CD4-positive, alpha-beta memory T cell (primary cell): Measurements from ENCODE around the gene GH1. TPM values are rescaled to one million over a fixed set of nuclear protein-coding genes. Genes with fewer than 3 reads are reported as not detected.
"Not testable (repeated sequence)": the region's sequence is repeated elsewhere in the genome, so short reads cannot be mapped to it uniquely, and the experiment has no call there.

Experiments
- CTCF ChIA-PET: fragments of 350-600 bp; sonication (Branson Sonifier 250); formaldehyde crosslinking; loops from one replicate; lab custom pipeline; 2021; ENCODE audit warnings: inconsistent platforms; ENCODE audit not compliant: partially characterized antibody; lab: Charles Lee
- POLR2A ChIA-PET: fragments of 350-600 bp; sonication (Branson Sonifier 250); formaldehyde crosslinking; loops from one replicate; lab custom pipeline; 2021; ENCODE audit not compliant: partially characterized antibody; lab: Charles Lee
- DNase-seq, 5 donors: peaks; one replicate each; pipeline versions ENCODE4 v3.0.0 to v3.0.0-alpha.2; 2020 to 2022; ENCODE audit warnings: mixed read lengths in 1 of 5
- H3K27ac ChIP-seq: one replicate; pipeline ENCODE4 v1.7.0; 2013; ENCODE audit warnings: low read depth, low read length
- H3K27me3 ChIP-seq: 2 replicates; pipeline ENCODE4 v1.7.0; 2013; ENCODE audit warnings: mild to moderate bottlenecking, low read length, moderate library complexity; ENCODE audit not compliant: insufficient read depth
- H3K36me3 ChIP-seq: 2 replicates; pipeline ENCODE4 v1.7.0; 2013; ENCODE audit warnings: mild to moderate bottlenecking, low read length, moderate library complexity; ENCODE audit not compliant: insufficient read depth
- H3K4me1 ChIP-seq: 2 replicates; pipeline ENCODE4 v1.7.0; 2013; ENCODE audit warnings: mild to moderate bottlenecking, low read length, moderate library complexity; ENCODE audit not compliant: insufficient read depth
- H3K4me3 ChIP-seq, 2 donors: one replicate each; pipeline ENCODE4 v1.7.0; 2013; ENCODE audit warnings: low read length in 2 of 2, mild to moderate bottlenecking in 1 of 2
- H3K9me3 ChIP-seq, 2 donors: one replicate each; pipeline ENCODE4 v1.7.0; 2013; ENCODE audit warnings: low read length in 2 of 2, control low read depth in 1 of 2; ENCODE audit not compliant: control insufficient read depth in 1 of 2
- H3K27ac Mint-ChIP-seq, 7 donors: one replicate each; pipeline ENCODE4 v1.8.0; 2020 to 2021; ENCODE audit warnings: mixed read lengths in 7 of 7, mild to moderate bottlenecking in 6 of 7, inconsistent platforms in 3 of 7, moderate library complexity in 3 of 7
- H3K27me3 Mint-ChIP-seq, 2 donors: one replicate each; pipeline ENCODE4 v1.8.0; 2020 to 2021; ENCODE audit warnings: mixed read lengths in 2 of 2
- H3K36me3 Mint-ChIP-seq, 2 donors: one replicate each; pipeline ENCODE4 v1.8.0; 2020 to 2021; ENCODE audit warnings: mixed read lengths in 2 of 2, inconsistent platforms in 1 of 2, mild to moderate bottlenecking in 1 of 2
- H3K4me1 Mint-ChIP-seq, 4 donors: one replicate each; pipeline ENCODE4 v1.8.0; 2020 to 2021; ENCODE audit warnings: mixed read lengths in 4 of 4, mild to moderate bottlenecking in 1 of 4
- H3K4me3 Mint-ChIP-seq, 8 donors: one replicate each; pipeline ENCODE4 v1.8.0; 2020 to 2021; ENCODE audit warnings: mixed read lengths in 8 of 8, mild to moderate bottlenecking in 7 of 8, moderate library complexity in 6 of 8, inconsistent platforms in 3 of 8
- H3K9me3 Mint-ChIP-seq, 8 donors: one replicate each; pipeline ENCODE4 v1.8.0; 2020 to 2021; ENCODE audit warnings: mixed read lengths in 8 of 8, mild to moderate bottlenecking in 5 of 8, inconsistent platforms in 3 of 8, moderate library complexity in 1 of 8
- intact Hi-C: fragments of 100-400 bp; cut with micrococcal nuclease; formaldehyde crosslinking; loops from one replicate; pipeline ENCODE4 v1.15.1; 2023
- polyA plus RNA-seq, 2 donors: library from polyadenylated mRNA; unstranded; fragments of 300-500 nt; fragmentation: Illumina TruSeq; gene quantifications; one replicate each; pipeline ENCODE4 v1.2.3, GENCODE V29; 2021
- total RNA-seq, 2 experiments: library from RNA; stranded (reverse); gene quantifications; one replicate each; pipeline ENCODE4 v1.2.3, GENCODE V29; 2021

Gene GH1
- total and polyA plus RNA-seq, 4 experiments from 2014 or later, result not detected

GRCh38 chr17:63869491-63870291 is 48.9 kb downstream of the GH1 start:
- H3K4me3 Mint-ChIP-seq, H3K27ac Mint-ChIP-seq, H3K4me3 ChIP-seq, H3K27ac ChIP-seq, H3K27me3 ChIP-seq, H3K36me3 Mint-ChIP-seq, H3K36me3 ChIP-seq, H3K4me1 Mint-ChIP-seq, H3K4me1 ChIP-seq, POLR2A ChIA-PET, intact Hi-C loops, H3K9me3 ChIP-seq, H3K27me3 Mint-ChIP-seq, H3K9me3 Mint-ChIP-seq, DNase-seq: not testable (repeated sequence)
- CTCF ChIA-PET, result interaction anchor here (0.8 to 1.5 kb wide), 5 partner anchors 9 to 41 kb away, joined by 3 to 5 read pairs (median 3); partner anchors contain the start of gene CSHL1

Other genes starting within 250 kb of the GH1 start
- gene LIMD2, start 218.7 kb downstream of the GH1 start, total RNA-seq, result 100 to 1,000 TPM; 724 to 755 TPM
- 100 to 1,000 TPM; 347 to 569 TPM for gene LIMD2, start 218.7 kb downstream of the GH1 start, polyA plus RNA-seq
- 10 to 100 TPM; 55.6 to 58.3 TPM for gene STRADA, start 177.0 kb downstream of the GH1 start, total RNA-seq
- gene STRADA, start 177.0 kb downstream of the GH1 start, polyA plus RNA-seq, result 10 to 100 TPM; 20.0 to 21.3 TPM
- gene CCDC47, start 145.2 kb downstream of the GH1 start, total RNA-seq, result 10 to 100 TPM; 36.7 to 39.0 TPM
- 10 to 100 TPM; 31.3 to 46.9 TPM for gene CCDC47, start 145.2 kb downstream of the GH1 start, polyA plus RNA-seq
- 100 to 1,000 TPM; 174 to 183 TPM for gene DDX42, start 144.7 kb downstream of the GH1 start, total RNA-seq
- 10 to 100 TPM in 1 of 2 donors, 1 to 10 TPM in 1; 6.9 to 18.4 TPM for gene DDX42, start 144.7 kb downstream of the GH1 start, polyA plus RNA-seq
- gene PSMC5, start 91.4 kb downstream of the GH1 start, total RNA-seq, result 100 to 1,000 TPM; 121 TPM
- gene PSMC5, start 91.4 kb downstream of the GH1 start, polyA plus RNA-seq, result 100 to 1,000 TPM; 188 to 227 TPM
- 10 to 100 TPM; 62.1 to 62.2 TPM for gene FTSJ3, start 91.2 kb downstream of the GH1 start, total RNA-seq
- 10 to 100 TPM; 12.3 to 40.8 TPM for gene FTSJ3, start 91.2 kb downstream of the GH1 start, polyA plus RNA-seq
- 100 to 1,000 TPM; 113 to 114 TPM for gene SMARCD2, start 76.2 kb downstream of the GH1 start, total RNA-seq
- gene SMARCD2, start 76.2 kb downstream of the GH1 start, polyA plus RNA-seq, result 100 to 1,000 TPM in 1 of 2 donors, 10 to 100 TPM in 1; 80.4 to 125 TPM
- not detected for gene CSH2, start 45.2 kb downstream of the GH1 start, total RNA-seq
- gene CSH2, start 45.2 kb downstream of the GH1 start, polyA plus RNA-seq, result not detected
- gene GH2, start 36.9 kb downstream of the GH1 start, total RNA-seq, result not detected
- gene GH2, start 36.9 kb downstream of the GH1 start, polyA plus RNA-seq, result not detected
- gene CSH1, start 22.3 kb downstream of the GH1 start, total RNA-seq, result not detected
- not detected for gene CSH1, start 22.3 kb downstream of the GH1 start, polyA plus RNA-seq
- gene CSHL1, start 7.6 kb downstream of the GH1 start, total RNA-seq, result not detected
- not detected for gene CSHL1, start 7.6 kb downstream of the GH1 start, polyA plus RNA-seq
- 10 to 100 TPM; 16.4 to 17.2 TPM for gene CD79B, start 13.5 kb upstream of the GH1 start, total RNA-seq
- gene CD79B, start 13.5 kb upstream of the GH1 start, polyA plus RNA-seq, result 10 to 100 TPM; 54.4 to 57.2 TPM
- under 1 TPM; 0.17 to 0.30 TPM for gene SCN4A, start 54.1 kb upstream of the GH1 start, total RNA-seq
- not detected for gene SCN4A, start 54.1 kb upstream of the GH1 start, polyA plus RNA-seq
- gene PRR29, start 79.5 kb upstream of the GH1 start, total RNA-seq, result 1 to 10 TPM in 1 of 2 experiments, under 1 TPM in 1; 0.19 to 1.0 TPM
- gene PRR29, start 79.5 kb upstream of the GH1 start, polyA plus RNA-seq, result 1 to 10 TPM; 5.6 to 6.0 TPM
- 100 to 1,000 TPM; 150 to 158 TPM for gene ICAM2, start 101.8 kb upstream of the GH1 start, total RNA-seq
- 100 to 1,000 TPM; 411 to 591 TPM for gene ICAM2, start 101.8 kb upstream of the GH1 start, polyA plus RNA-seq
- gene ERN1, start 211.3 kb upstream of the GH1 start, total RNA-seq, result 100 to 1,000 TPM; 163 to 172 TPM
- gene ERN1, start 211.3 kb upstream of the GH1 start, polyA plus RNA-seq, result 100 to 1,000 TPM in 1 of 2 donors, 10 to 100 TPM in 1; 47.9 to 124 TPM